ENCODE results near the gene AZIN2.
"Not testable (repeated sequence)": the region's sequence is repeated elsewhere in the genome, so short reads cannot be mapped to it uniquely, and the experiment has no call there.

The AZIN2 gene

GRCh38 chr1:33057095-33057494 is 23.9 kb upstream of the AZIN2 start:
- DNase-seq (ENCODE audit: low read depth in 2 of 3, low spot score in 1 of 3) = no peak

- no peak for DNase-seq (ENCODE audit: low read depth in 2 of 3, low spot score in 1 of 3)
These were observed 20.3 kb upstream of the AZIN2 start for GRCh38 chr1:33060579-33061083.

GRCh38 chr1:33061834-33062233 is 19.1 kb upstream of the AZIN2 start:
- DNase-seq (ENCODE audit: low read depth in 2 of 3, low spot score in 1 of 3) = no peak

- not testable (repeated sequence) for DNase-seq (ENCODE audit: low read depth in 2 of 3, low spot score in 1 of 3)
These were observed 16.7 kb upstream of the AZIN2 start for GRCh38 chr1:33064284-33064683.

- DNase-seq (ENCODE audit: low read depth in 2 of 3, low spot score in 1 of 3) = no peak
These were observed 15.7 kb upstream of the AZIN2 start for GRCh38 chr1:33065301-33065700.

GRCh38 chr1:33066477-33066876 is 14.5 kb upstream of the AZIN2 start:
- not testable (repeated sequence) for DNase-seq (ENCODE audit: low read depth in 2 of 3, low spot score in 1 of 3)

- not testable (repeated sequence) for DNase-seq (ENCODE audit: low read depth in 2 of 3, low spot score in 1 of 3)
These were observed 12.8 kb upstream of the AZIN2 start for GRCh38 chr1:33068108-33068507.

GRCh38 chr1:33070628-33071027 is 10.3 kb upstream of the AZIN2 start:
- DNase-seq (ENCODE audit: low read depth in 2 of 3, low spot score in 1 of 3) = no peak

- no peak for DNase-seq (ENCODE audit: low read depth in 2 of 3, low spot score in 1 of 3)
These were observed 8.2 kb upstream of the AZIN2 start for GRCh38 chr1:33072707-33073106.

GRCh38 chr1:33074193-33074945 is 6.6 kb upstream of the AZIN2 start:
- no peak for DNase-seq (ENCODE audit: low read depth in 2 of 3, low spot score in 1 of 3)

- DNase-seq (ENCODE audit: low read depth in 2 of 3, low spot score in 1 of 3) = no peak
These were observed 2.8 kb upstream of the AZIN2 start for GRCh38 chr1:33078030-33078591.

GRCh38 chr1:33080373-33080772 is 580 bp upstream of the AZIN2 start:
- no peak for DNase-seq (ENCODE audit: low read depth in 2 of 3, low spot score in 1 of 3)

- DNase-seq (ENCODE audit: low read depth in 2 of 3, low spot score in 1 of 3) = no peak
These were observed 777 bp downstream of the AZIN2 start for GRCh38 chr1:33081554-33082305.

- no peak for DNase-seq (ENCODE audit: low read depth in 2 of 3, low spot score in 1 of 3)
These were observed 1.7 kb downstream of the AZIN2 start for GRCh38 chr1:33082575-33083108.

GRCh38 chr1:33085332-33085731 is 4.4 kb downstream of the AZIN2 start:
- no peak for DNase-seq (ENCODE audit: low read depth in 2 of 3, low spot score in 1 of 3)

GRCh38 chr1:33086384-33086850 is 5.5 kb downstream of the AZIN2 start:
- peak in 1 of 3 donors; percentile 40 for DNase-seq (ENCODE audit: low read depth in 2 of 3, low spot score in 1 of 3)

- DNase-seq (ENCODE audit: low read depth in 2 of 3, low spot score in 1 of 3) = no peak
These were observed 6.7 kb downstream of the AZIN2 start for GRCh38 chr1:33087677-33088076.

GRCh38 chr1:33088119-33088906 is 7.4 kb downstream of the AZIN2 start:
- DNase-seq (ENCODE audit: low read depth in 2 of 3, low spot score in 1 of 3) = no peak

GRCh38 chr1:33089457-33089856 is 8.5 kb downstream of the AZIN2 start:
- DNase-seq (ENCODE audit: low read depth in 2 of 3, low spot score in 1 of 3) = no peak

GRCh38 chr1:33092438-33092837 is 11.5 kb downstream of the AZIN2 start:
- no peak for DNase-seq (ENCODE audit: low read depth in 2 of 3, low spot score in 1 of 3)

- no peak for DNase-seq (ENCODE audit: low read depth in 2 of 3, low spot score in 1 of 3)
These were observed 12.1 kb downstream of the AZIN2 start for GRCh38 chr1:33093004-33093403.
